Renal pelvis (tissue), 4 donors: Measurements from ENCODE around the gene MAG. TPM values are rescaled to one million over a fixed set of nuclear protein-coding genes. Genes with fewer than 3 reads are reported as not detected.

Experiments
- DNase-seq: peaks from one replicate; pipeline ENCODE4 v3.0.0-alpha.2; 2013
- polyA plus RNA-seq, 3 donors: library from polyadenylated mRNA; unstranded; fragments of 120-200 nt; gene quantifications; one replicate each; pipeline ENCODE4 v1.2.1, GENCODE V29; 2013; ENCODE audit not compliant: insufficient read length in 3 of 3

MAG gene
- polyA plus RNA-seq, 3 donors = 5.1 to 6.2 (median 5.3) TPM

DNA sequence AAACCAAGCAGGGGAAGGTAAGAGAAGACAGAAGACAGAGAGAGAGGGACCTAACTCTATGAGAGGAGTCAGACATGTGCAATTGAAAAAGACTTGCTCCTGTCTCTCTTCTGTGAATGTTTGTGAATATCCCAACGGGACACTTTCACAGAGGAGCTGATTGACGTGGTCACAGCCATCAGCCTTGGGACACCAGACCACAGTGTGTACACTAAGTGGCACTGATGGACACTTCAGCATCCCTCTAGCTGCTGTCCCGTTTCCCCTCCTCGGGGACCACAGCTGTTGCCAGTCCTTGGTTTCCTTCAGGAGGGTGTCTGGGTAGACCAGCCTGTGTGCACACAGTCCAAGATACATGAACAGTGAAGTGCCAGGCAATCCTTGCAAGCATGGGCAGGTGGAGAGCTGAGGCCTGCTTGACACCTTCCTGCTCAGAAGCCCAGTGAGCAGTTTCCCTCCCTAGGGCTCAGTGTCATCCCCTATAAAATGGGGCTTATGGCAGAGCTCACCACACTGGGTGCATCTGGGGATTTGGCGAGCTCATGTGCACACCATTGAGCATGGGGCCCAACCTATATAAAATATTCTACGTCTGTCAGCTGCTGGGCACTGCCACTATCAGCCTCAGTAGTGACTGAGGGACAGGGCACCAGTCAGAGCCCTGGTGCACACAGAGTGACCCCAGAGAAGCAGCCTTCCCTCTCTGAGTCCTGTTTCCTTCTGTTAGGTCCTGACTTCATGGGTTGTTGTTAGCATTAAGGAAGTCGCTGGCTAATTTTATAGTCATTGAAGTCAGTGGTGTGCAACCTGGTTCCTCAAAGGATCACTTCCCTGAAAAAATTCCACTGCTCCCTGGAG, 27.5 kb upstream of the MAG start:
- no peak for DNase-seq

GRCh38 chr19:35265126-35265899, 26.6 kb upstream of the MAG start:
- no peak for DNase-seq

DNA sequence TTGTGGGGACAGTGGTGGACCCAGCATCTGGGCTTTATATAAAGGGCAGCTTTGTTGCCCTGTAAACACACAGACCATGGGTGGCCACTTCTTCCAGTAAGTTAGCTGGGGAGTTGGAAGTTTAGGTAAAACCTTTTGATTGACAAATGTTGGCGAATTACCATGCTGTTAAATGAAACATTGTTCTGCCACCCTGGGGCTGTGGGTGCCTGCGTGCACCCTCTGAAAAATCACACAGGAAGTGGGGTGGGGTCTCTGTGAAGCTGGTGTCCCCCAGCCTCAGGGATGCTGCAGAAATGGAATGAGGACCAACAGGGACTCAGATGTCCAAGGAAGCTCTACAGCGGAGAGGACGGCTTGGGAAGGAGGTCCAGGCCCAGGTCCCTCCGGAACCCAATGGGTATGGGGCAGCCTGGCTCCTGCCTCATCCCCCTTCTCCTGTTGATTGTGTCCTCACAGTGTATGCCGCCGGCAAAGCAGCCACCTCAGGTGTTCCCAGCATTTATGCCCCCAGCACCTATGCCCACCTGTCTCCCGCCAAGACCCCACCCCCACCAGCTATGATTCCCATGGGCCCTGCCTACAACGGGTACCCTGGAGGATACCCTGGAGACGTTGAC, 26.0 kb upstream of the MAG start:
- no peak for DNase-seq

- no peak for DNase-seq
Observed at GRCh38 chr19:35266520-35267352, 25.2 kb upstream of the MAG start.

DNA sequence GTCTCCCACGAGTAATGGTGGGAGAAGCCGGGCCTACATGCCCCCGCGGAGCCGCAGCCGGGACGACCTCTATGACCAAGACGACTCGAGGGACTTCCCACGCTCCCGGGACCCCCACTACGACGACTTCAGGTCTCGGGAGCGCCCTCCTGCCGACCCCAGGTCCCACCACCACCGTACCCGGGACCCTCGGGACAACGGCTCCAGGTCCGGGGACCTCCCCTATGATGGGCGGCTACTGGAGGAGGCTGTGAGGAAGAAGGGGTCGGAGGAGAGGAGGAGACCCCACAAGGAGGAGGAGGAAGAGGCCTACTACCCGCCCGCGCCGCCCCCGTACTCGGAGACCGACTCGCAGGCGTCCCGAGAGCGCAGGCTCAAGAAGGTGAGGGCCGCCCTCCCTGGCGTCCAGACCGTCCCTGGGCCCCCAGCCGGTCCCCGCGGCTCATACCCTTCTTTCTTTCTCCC, 24.6 kb upstream of the MAG start:
- peak; percentile 33 for DNase-seq

GRCh38 chr19:35267818-35268535, 24.0 kb upstream of the MAG start:
- peak; percentile 78 for DNase-seq

- DNase-seq = peak; percentile 69
Observed at GRCh38 chr19:35268536-35269437, 23.2 kb upstream of the MAG start, which contains the start of gene USF2. Gene USF2 (plus strand): TSS chr19:35268962. CDS start chr19:35269102, 140 bp downstream.

- peak; percentile 86 for DNase-seq
Observed at GRCh38 chr19:35269438-35270117, 22.4 kb upstream of the MAG start.

- no peak for DNase-seq
Observed at GRCh38 chr19:35270381-35270811, 21.6 kb upstream of the MAG start.

GRCh38 chr19:35271546-35271945, 20.4 kb upstream of the MAG start:
- DNase-seq = no peak

DNA sequence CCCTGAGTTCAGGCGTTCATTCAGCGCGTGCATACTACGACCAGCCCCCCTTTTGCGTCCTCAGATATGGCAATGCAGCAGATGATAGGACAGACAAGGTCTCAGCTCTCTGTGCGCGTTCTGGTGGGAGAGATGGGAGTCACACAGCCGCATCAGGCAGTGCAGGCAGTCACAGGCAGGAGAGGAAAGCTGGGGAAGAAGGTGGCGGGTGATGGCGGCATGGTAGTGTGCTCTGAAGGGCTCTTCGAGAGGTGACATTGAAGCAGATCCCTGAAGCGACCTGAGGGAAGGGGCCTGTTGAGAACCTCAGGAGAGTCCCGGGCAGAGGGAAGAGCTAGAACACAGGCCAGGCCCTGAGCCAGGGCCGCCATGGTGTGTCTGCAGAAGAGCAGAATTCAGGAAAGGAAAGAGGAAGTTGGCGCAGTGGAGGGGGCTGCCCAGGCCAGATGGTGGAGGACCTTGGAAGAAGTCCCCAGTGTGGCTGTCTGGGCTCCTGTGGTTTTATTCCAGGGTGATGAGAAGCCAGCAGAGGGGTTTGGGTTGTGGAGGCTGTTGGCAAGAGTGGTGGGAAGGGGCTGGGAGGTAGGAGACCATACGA, 19.7 kb upstream of the MAG start:
- no peak for DNase-seq

GRCh38 chr19:35272954-35273649, 18.9 kb upstream of the MAG start:
- DNase-seq = no peak

DNA sequence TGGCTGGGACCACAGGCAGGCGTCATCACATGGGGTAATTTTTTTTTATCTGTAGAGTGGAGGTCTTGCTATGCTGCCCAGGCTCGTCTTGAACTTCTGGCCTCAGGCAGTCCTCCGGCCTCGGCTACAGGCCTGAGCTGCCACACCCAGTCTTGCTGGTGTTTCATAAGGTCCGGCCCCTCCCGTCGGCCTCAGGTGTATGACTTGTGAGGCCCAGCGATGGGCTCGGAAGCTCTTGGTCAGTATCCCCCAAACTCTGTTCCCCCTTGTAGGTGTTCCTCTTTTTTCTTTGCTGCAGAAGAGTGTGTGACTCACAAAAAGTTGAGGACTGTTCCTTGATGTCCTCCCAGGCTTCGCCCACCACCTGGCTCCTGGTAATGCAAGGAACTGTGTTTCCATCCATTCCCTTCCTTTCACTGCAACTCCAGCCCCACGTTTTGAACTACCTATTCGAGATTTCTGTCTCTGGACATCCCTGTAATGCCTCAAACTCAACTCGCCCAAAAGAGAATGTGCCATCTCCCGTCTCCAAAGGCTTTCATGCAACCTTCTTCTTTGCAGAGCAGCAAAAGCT, 18.2 kb upstream of the MAG start:
- DNase-seq = no peak

GRCh38 chr19:35274323-35274722, 17.6 kb upstream of the MAG start:
- DNase-seq = no peak

- DNase-seq = no peak
Observed at GRCh38 chr19:35276706-35277281, 15.2 kb upstream of the MAG start.

GRCh38 chr19:35278578-35279284, 13.2 kb upstream of the MAG start:
- no peak for DNase-seq

DNA sequence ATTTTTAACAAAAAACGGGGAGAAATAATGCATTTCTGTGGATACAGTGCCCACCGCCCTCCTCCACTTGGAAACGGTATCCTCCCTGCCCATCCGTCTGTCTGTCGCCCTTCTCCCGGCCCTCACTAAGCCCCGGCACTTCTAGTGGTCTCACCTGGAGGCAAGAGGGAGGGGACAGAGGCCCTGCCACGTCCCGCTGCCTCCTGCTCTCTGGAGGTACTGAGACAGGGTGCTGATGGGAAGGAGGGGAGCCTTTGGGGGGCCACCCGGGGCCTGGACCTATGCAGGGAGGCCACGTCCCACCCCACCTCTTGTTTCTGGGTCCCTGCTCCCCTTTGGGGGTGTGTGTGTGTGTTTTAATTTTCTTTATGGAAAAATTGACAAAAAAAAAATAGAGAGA, 12.6 kb upstream of the MAG start:
- DNase-seq = no peak
